ENCODE results near the gene THNSL1.
A peak's percentile ranks its signal among the peaks of the same experiment; 100 is the strongest.

Gene THNSL1

GRCh38 chr10:25015828-25016375 is 510 bp upstream of the THNSL1 start, which contains the start of gene ENKUR:
TSS of gene ENKUR (minus strand) at chr10:25016158. CDS start at chr10:25015936, 222 bp downstream.
- Histone ChIP-seq H3K9me3 (ENCODE audit: control insufficient read depth, low read length) (no peaks in the 10 kb centered on the region), H3K9ac (ENCODE audit: low read length) (peak within 1 kb of the TSS; percentile 77), H3K36me3 (ENCODE audit: control insufficient read depth, insufficient read depth, low read length) (no peaks in the 10 kb centered on the region)

GRCh38 chr10:25017154-25017590 is 760 bp downstream of the THNSL1 start:
- H3K36me3 ChIP-seq (ENCODE audit: control insufficient read depth, insufficient read depth, low read length), result no peaks in the 10 kb centered on the region
- H3K4me3 ChIP-seq (ENCODE audit: low read length), result peak overlapping the region; percentile 23
- no peaks in the 10 kb centered on the region for H3K4me1 ChIP-seq (ENCODE audit: control insufficient read depth, insufficient read depth, low read length)
- no peaks in the 10 kb centered on the region for H3K9me3 ChIP-seq (ENCODE audit: control insufficient read depth, low read length)
- peak overlapping the region; percentile 77 for H3K9ac ChIP-seq (ENCODE audit: low read length)
- H3K27me3 ChIP-seq (ENCODE audit: control insufficient read depth, insufficient read depth, low read length), result no peaks in the 10 kb centered on the region

More at GRCh38 chr10:25015828-25016375, 510 bp upstream of the THNSL1 start, which contains the start of gene ENKUR:
- Histone ChIP-seq H3K27me3 (ENCODE audit: control insufficient read depth, insufficient read depth, low read length) (no peaks in the 10 kb centered on the region), H3K4me1 (ENCODE audit: control insufficient read depth, insufficient read depth, low read length) (no peaks in the 10 kb centered on the region), H3K4me3 (ENCODE audit: low read length) (peak within 1 kb of the TSS; percentile 23)

DNA sequence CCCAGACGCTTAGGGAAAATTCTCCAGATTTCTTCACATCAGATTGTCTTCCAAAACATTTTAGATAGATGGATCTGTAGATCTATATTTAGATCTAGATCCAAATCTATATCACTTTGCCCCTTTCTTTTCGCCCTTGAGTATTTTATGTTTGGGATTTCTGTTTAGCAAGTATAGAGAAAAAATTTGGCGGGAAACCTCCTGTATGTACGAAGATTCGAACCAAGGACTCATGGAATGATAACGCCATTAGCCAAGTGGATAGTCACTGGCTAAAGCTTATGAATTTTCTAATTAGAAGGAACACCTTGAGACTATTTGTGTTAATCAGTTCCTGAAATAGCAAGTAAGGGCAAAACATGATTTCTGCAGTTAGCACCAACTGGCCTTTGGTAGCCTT is 1.2 kb downstream of the THNSL1 start:
- Histone ChIP-seq H3K9ac (ENCODE audit: low read length) (peak overlapping the region; percentile 77), H3K36me3 (ENCODE audit: control insufficient read depth, insufficient read depth, low read length) (no peaks in the 10 kb centered on the region), H3K4me3 (ENCODE audit: low read length) (no peak overlapping the region)

GRCh38 chr10:25018703-25019102 is 2.3 kb downstream of the THNSL1 start:
- H3K4me3 ChIP-seq (ENCODE audit: low read length), result no peak overlapping the region
- H3K27me3 ChIP-seq (ENCODE audit: control insufficient read depth, insufficient read depth, low read length), result no peaks in the 10 kb centered on the region
- no peaks in the 10 kb centered on the region for H3K9me3 ChIP-seq (ENCODE audit: control insufficient read depth, low read length)
- no peaks in the 10 kb centered on the region for H3K36me3 ChIP-seq (ENCODE audit: control insufficient read depth, insufficient read depth, low read length)
- H3K4me1 ChIP-seq (ENCODE audit: control insufficient read depth, insufficient read depth, low read length), result no peaks in the 10 kb centered on the region
- no peak overlapping the region for H3K9ac ChIP-seq (ENCODE audit: low read length)

More for the DNA sequence above, 1.2 kb downstream of the THNSL1 start:
- no peaks in the 10 kb centered on the region for H3K27me3 ChIP-seq (ENCODE audit: control insufficient read depth, insufficient read depth, low read length)
- H3K4me1 ChIP-seq (ENCODE audit: control insufficient read depth, insufficient read depth, low read length), result no peaks in the 10 kb centered on the region
- no peaks in the 10 kb centered on the region for H3K9me3 ChIP-seq (ENCODE audit: control insufficient read depth, low read length)

DNA sequence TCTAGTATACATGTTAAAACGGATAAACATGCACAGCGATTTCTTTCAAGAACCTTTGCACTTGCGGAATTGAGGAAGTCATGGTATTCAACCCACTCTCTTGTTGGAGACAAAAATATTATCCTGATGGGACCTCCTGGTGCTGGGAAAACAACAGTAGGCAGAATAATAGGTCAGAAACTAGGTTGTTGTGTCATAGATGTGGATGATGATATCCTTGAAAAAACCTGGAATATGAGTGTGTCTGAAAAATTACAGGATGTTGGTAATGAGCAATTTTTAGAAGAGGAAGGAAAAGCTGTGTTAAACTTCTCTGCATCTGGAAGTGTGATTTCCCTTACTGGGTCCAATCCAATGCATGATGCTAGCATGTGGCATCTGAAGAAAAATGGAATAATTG is 6.9 kb downstream of the THNSL1 start:
- H3K9me3 ChIP-seq (ENCODE audit: control insufficient read depth, low read length), result no peaks in the 10 kb centered on the region
- H3K27me3 ChIP-seq (ENCODE audit: control insufficient read depth, insufficient read depth, low read length), result no peaks in the 10 kb centered on the region
- H3K36me3 ChIP-seq (ENCODE audit: control insufficient read depth, insufficient read depth, low read length), result no peaks in the 10 kb centered on the region
- H3K4me1 ChIP-seq (ENCODE audit: control insufficient read depth, insufficient read depth, low read length), result no peaks in the 10 kb centered on the region
- no peak overlapping the region for H3K4me3 ChIP-seq (ENCODE audit: low read length)
- no peak overlapping the region for H3K9ac ChIP-seq (ENCODE audit: low read length)

- Histone ChIP-seq H3K4me1 (ENCODE audit: control insufficient read depth, insufficient read depth, low read length) (no peaks in the 10 kb centered on the region), H3K9ac (ENCODE audit: low read length) (no peak overlapping the region), H3K4me3 (ENCODE audit: low read length) (no peak overlapping the region), H3K9me3 (ENCODE audit: control insufficient read depth, low read length) (no peaks in the 10 kb centered on the region), H3K36me3 (ENCODE audit: control insufficient read depth, insufficient read depth, low read length) (no peaks in the 10 kb centered on the region), H3K27me3 (ENCODE audit: control insufficient read depth, insufficient read depth, low read length) (no peaks in the 10 kb centered on the region)
Observed at GRCh38 chr10:25024528-25024927, 8.1 kb downstream of the THNSL1 start.

GRCh38 chr10:25026463-25026862 is 10.1 kb downstream of the THNSL1 start:
- Histone ChIP-seq H3K9ac (ENCODE audit: low read length) (no peak overlapping the region), H3K9me3 (ENCODE audit: control insufficient read depth, low read length) (no peaks in the 10 kb centered on the region), H3K36me3 (ENCODE audit: control insufficient read depth, insufficient read depth, low read length) (no peaks in the 10 kb centered on the region), H3K4me3 (ENCODE audit: low read length) (no peak overlapping the region), H3K27me3 (ENCODE audit: control insufficient read depth, insufficient read depth, low read length) (no peaks in the 10 kb centered on the region), H3K4me1 (ENCODE audit: control insufficient read depth, insufficient read depth, low read length) (no peaks in the 10 kb centered on the region)

GRCh38 chr10:25028711-25029110 is 12.3 kb downstream of the THNSL1 start:
- Histone ChIP-seq H3K9ac (ENCODE audit: low read length) (no peak overlapping the region), H3K9me3 (ENCODE audit: control insufficient read depth, low read length) (no peaks in the 10 kb centered on the region), H3K4me3 (ENCODE audit: low read length) (no peak overlapping the region), H3K27me3 (ENCODE audit: control insufficient read depth, insufficient read depth, low read length) (no peaks in the 10 kb centered on the region), H3K4me1 (ENCODE audit: control insufficient read depth, insufficient read depth, low read length) (no peaks in the 10 kb centered on the region), H3K36me3 (ENCODE audit: control insufficient read depth, insufficient read depth, low read length) (no peaks in the 10 kb centered on the region)

DNA sequence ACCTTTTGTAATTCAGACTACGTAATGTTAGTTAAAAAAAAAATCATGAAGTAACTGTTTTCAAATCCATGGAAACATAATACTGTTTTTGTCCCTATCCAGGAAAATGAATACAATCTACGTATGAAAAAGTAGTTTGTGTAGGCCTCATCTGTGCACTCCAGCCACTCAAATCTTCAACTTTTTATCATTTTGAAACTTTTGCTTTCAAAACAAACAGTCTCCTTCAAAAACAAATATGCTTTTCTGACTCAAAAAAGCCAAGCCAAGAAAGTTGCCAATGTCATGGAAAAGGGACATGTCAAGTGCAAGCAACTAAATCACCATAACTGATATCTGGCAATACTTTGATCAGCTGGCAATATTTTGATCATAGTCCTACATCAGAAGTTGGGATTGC is 13.1 kb downstream of the THNSL1 start:
- Histone ChIP-seq H3K4me1 (ENCODE audit: control insufficient read depth, insufficient read depth, low read length) (no peaks in the 10 kb centered on the region), H3K9ac (ENCODE audit: low read length) (no peak overlapping the region), H3K36me3 (ENCODE audit: control insufficient read depth, insufficient read depth, low read length) (no peaks in the 10 kb centered on the region), H3K4me3 (ENCODE audit: low read length) (no peak overlapping the region), H3K27me3 (ENCODE audit: control insufficient read depth, insufficient read depth, low read length) (no peaks in the 10 kb centered on the region), H3K9me3 (ENCODE audit: control insufficient read depth, low read length) (no peaks in the 10 kb centered on the region)

GRCh38 chr10:25036381-25036780 is 20.0 kb downstream of the THNSL1 start:
- Histone ChIP-seq H3K27me3 (ENCODE audit: control insufficient read depth, insufficient read depth, low read length) (no peaks in the 10 kb centered on the region), H3K36me3 (ENCODE audit: control insufficient read depth, insufficient read depth, low read length) (no peaks in the 10 kb centered on the region), H3K9ac (ENCODE audit: low read length) (no peak overlapping the region), H3K4me3 (ENCODE audit: low read length) (no peak overlapping the region), H3K9me3 (ENCODE audit: control insufficient read depth, low read length) (no peaks in the 10 kb centered on the region), H3K4me1 (ENCODE audit: control insufficient read depth, insufficient read depth, low read length) (no peaks in the 10 kb centered on the region)

DNA sequence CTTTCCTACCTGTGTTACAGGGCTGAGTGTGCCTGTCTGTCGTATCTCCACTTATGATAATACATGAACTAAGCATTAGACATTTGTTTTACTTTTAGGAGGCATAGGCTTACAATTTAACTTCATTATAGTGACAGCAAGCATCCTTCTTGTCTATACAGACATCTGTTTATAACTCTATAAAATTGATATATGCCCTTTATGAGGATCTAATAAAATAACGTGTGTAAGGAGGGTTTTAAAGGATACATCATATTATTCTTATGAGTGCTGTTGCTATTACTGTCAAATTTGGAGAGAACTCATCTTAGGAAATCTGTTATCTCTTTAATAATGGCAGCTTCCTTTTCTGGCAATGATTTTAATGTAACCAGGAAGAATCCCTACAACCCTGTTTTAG is 21.9 kb downstream of the THNSL1 start:
- Histone ChIP-seq H3K4me1 (ENCODE audit: control insufficient read depth, insufficient read depth, low read length) (no peaks in the 10 kb centered on the region), H3K4me3 (ENCODE audit: low read length) (no peak overlapping the region), H3K9ac (ENCODE audit: low read length) (no peak overlapping the region), H3K27me3 (ENCODE audit: control insufficient read depth, insufficient read depth, low read length) (no peaks in the 10 kb centered on the region), H3K9me3 (ENCODE audit: control insufficient read depth, low read length) (no peaks in the 10 kb centered on the region), H3K36me3 (ENCODE audit: control insufficient read depth, insufficient read depth, low read length) (no peaks in the 10 kb centered on the region)

DNA sequence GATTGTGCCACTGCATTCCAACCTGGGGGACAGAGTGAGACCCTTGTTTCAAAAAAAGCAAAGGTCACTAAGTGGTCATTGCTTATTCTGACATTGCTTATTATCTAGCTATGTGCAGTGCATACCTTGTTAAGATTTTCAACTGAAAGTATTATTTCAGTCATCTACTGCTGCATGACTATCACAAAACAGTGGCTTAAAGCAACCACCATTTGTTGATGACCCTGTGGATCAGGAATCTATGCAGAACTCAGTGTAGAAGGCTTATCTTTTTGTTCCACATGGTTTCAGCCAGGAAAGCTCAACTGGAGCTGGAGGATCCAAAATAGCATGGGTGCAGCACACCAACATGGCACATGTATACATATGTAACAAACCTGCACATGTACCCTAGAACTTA is 23.1 kb downstream of the THNSL1 start:
- Histone ChIP-seq H3K9me3 (ENCODE audit: control insufficient read depth, low read length) (no peaks in the 10 kb centered on the region), H3K9ac (ENCODE audit: low read length) (no peak overlapping the region), H3K4me3 (ENCODE audit: low read length) (no peak overlapping the region)

DNA sequence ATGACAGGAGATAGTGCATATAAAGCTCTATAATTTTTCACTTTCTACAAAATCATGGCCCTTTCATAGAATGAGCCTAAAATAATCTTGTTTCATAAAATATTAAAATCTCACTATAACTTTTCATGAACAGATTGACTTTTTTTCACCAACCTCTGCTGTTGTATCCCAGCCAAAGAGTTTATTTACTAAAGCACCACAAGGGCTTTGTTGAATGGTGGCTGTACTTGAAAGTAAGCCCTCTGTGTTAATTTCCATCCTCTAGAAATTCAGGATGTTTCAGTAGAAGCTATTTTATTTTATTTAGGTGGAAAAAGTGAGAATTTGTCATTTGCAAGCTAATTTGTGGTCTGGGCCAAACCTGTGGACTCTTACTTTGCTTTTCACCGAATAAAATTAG is 30.2 kb downstream of the THNSL1 start:
- no peak overlapping the region for H3K9ac ChIP-seq (ENCODE audit: low read length)
- no peaks in the 10 kb centered on the region for H3K9me3 ChIP-seq (ENCODE audit: control insufficient read depth, low read length)
- H3K4me3 ChIP-seq (ENCODE audit: low read length), result no peak overlapping the region
- H3K36me3 ChIP-seq (ENCODE audit: control insufficient read depth, insufficient read depth, low read length), result no peaks in the 10 kb centered on the region
- H3K4me1 ChIP-seq (ENCODE audit: control insufficient read depth, insufficient read depth, low read length), result no peaks in the 10 kb centered on the region
- H3K27me3 ChIP-seq (ENCODE audit: control insufficient read depth, insufficient read depth, low read length), result no peaks in the 10 kb centered on the region

More for the DNA sequence above, 23.1 kb downstream of the THNSL1 start:
- H3K27me3 ChIP-seq (ENCODE audit: control insufficient read depth, insufficient read depth, low read length), result no peaks in the 10 kb centered on the region
- H3K4me1 ChIP-seq (ENCODE audit: control insufficient read depth, insufficient read depth, low read length), result no peaks in the 10 kb centered on the region
- no peaks in the 10 kb centered on the region for H3K36me3 ChIP-seq (ENCODE audit: control insufficient read depth, insufficient read depth, low read length)

All from mucosa of stomach (tissue), 1 donor.